Kidney tubule cell (primary cell): Measurements from ENCODE around the gene USP32.
"Not testable (repeated sequence)": the region's sequence is repeated elsewhere in the genome, so short reads cannot be mapped to it uniquely, and the experiment has no call there.

Experiments used
- DNase-seq: peaks from one replicate; pipeline ENCODE4 v3.0.0-alpha.2; 2018; ENCODE audit warnings: low spot score

USP32 gene

GRCh38 chr17:60333072-60333471, 58.9 kb downstream of the USP32 start:
- not testable (repeated sequence) for DNase-seq

- no peak for DNase-seq
Measured at GRCh38 chr17:60332574-60332973, 59.4 kb downstream of the USP32 start.

DNA sequence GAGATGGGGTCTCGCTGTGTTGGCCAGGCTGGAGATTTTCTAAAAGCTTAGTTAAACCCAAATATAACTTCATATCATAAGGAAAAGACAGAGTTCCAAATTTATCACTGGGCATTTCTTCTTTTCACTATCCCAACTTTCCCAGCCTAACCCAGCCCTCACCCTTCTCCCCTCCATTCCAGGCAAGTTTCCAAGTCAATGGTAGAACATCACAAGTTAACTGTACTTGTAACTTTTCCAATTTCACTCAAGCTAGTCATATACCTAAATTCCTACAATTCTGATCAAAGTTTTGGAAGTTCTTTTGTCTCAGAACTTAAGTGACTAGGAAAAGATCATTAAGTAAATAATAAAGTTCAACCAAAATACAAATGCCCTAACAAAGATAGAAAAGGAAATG, 61.2 kb downstream of the USP32 start:
- DNase-seq: no peak

DNA sequence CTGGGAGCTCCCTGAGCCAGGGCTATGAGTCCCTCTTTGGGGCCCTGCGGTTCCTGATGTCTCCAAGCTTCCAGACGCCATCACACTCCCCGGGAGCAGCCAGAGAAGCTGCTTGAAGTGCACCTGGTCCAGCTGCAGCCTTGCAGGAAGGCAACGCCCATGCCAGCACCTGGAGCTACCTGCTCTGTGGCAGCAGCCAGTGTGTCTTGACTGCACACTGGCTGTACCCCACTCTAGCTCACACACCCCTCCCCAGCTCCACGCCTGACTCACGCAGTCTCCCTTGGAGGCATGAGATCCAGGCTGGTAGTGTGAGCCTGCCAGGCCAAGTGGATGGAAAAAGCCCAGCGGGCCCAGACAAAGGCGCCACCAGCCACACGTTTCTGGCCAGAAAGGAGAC, 63.3 kb downstream of the USP32 start:
- DNase-seq: no peak

DNA sequence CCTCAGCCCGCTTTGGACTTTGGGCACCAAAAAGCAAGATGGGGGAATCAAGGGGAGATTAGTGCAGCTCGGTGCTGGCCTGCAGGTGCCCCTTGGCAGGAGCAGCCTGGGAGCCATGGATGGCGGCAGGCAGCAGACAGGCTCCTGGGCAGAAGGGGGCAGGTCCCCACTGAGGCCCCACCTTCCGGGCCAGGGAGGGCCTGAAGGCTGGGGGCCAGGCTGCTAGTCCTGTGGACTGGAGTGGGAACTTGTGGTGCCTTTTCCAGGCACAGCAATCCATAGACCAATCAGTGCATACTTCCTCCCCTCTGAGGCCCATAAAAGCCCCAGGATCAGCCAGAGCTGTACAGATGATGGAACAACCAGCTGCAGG, 64.0 kb downstream of the USP32 start:
- no peak for DNase-seq

- no peak for DNase-seq
Measured at GRCh38 chr17:60327134-60327900, 64.6 kb downstream of the USP32 start.

DNA sequence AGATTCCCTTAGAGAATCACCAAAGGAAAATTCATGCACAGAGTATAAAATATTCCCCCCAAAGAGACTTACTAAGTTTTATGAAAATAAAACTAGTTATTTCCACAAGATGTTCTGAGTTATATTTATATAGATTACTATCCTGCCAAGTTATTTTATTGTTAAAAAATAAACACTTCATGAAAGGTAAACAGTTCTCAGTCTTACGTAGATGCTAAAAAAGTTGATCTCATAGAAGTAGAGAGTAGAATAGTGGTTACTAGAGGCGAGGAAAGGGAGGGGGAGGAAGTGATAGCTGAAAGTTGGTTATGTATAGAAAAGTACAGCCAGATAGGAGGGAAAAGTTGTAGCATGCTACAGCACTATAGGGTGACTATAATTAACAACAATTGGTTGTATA, 65.2 kb downstream of the USP32 start:
- no peak for DNase-seq

DNA sequence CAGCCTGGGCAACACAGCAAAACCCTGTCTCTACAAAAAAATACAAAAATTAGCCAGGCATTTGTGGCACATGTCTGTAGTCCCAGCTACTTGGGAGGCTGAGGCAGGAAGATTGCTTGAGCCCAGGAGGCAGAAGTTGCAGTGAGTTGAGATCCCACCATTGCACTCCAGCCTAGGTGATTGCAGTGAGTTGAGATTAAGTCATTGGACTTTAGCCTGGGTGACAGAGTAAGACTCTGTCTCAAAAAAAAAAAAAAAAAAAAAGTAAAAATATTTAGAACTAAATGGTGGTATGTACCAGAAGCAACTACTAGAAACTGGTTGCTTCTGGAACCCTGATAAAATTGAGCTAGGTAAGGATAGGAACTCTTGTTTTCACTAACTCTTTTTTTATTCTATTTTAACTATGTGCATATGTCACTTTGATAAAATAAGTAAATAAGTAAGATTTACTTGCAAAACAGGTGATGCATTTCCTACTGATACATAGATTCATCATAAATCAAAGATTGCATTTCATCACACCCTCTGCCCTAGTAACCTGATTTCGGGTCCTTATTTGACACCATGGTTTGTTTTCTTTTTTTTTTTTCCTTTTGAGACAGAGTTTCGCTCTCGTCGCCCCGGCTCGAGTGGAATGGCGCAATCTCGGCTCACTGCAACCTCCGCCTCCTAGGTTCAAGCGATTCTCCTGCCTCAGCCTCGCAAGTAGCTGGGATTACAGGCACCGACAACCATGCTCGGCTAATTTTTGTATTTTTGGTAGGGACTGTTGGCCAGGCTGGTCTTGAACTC, 66.0 kb downstream of the USP32 start:
- DNase-seq: no peak

DNA sequence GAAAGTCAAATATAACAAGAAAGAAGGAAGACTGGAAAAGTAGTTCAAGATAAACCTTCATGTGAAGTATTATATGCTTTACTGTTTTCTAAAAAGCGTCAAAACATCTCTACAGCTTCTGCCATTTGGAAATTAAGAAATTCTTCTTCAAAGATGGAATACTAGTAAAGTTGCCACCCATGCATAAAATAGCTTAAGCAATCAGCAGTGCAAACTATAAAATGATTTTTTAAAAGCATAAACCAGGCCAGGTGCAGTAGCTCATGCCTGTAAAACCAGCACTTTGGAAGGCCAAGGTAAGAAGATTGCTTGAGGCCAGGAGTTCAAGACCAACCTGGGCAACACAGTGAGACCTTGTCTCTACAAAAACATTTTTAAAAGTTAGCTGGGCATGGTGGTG, 68.2 kb downstream of the USP32 start:
- DNase-seq: no peak

DNA sequence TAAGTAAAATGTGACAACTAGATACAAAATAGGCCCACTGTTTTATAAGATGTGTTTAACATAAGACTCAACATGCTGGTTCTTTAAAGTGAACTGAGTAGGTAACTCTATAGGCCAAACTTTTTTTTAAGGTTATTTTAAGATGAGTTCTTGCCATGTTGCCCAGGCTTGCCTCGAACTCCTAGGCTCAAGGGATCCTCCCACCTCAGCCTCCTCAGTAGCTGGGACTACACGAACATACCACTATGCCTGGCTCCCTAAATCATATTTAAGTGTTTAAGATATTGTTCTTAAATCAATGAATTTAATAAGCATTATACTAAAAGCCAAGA, 69.9 kb downstream of the USP32 start:
- no peak for DNase-seq

GRCh38 chr17:60321336-60322055, 70.4 kb downstream of the USP32 start:
- DNase-seq: peak; percentile 64

GRCh38 chr17:60318830-60319229, 73.1 kb downstream of the USP32 start:
- no peak for DNase-seq

DNA sequence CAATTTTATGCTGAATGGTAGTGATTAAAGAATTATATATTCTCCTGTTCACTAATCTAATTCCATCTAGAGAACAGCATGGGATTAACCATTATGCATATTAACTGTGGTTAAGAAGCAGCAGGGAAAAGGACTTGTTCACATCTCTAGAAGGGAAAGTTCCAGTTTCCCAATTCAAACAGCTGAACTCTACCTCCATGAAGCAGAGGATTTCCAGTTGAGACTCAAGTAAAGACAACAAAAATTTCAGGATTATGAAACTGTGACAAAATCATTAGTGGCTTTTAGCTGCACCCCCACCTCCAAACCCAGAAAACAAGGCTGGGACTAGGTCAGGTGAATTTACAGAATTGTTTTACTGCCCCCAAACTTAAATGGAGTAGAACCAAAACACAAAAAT, 73.6 kb downstream of the USP32 start:
- DNase-seq: no peak

- DNase-seq: no peak
Measured at GRCh38 chr17:60315650-60316049, 76.3 kb downstream of the USP32 start.

GRCh38 chr17:60314900-60315299, 77.0 kb downstream of the USP32 start:
- not testable (repeated sequence) for DNase-seq

- DNase-seq: no peak
Measured at GRCh38 chr17:60314423-60314822, 77.5 kb downstream of the USP32 start.

DNA sequence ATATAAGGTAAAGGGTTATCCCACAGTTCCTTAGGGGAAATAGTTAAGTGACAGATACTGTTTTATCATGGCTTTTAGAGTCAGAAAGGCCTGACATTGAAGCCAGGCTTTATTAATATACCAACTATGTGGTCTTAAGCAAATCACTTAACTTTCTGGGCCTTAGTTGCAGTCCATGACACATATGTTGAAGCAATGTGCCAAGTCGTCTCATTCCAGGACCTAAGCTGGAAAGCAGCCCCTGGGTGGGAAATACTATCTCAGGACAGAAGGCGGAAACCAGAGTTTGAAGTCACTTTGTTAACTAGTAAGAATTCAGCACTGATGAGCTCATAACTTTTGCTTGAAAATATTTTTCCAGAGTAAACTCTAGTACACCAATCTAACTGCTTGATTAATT, 80.0 kb downstream of the USP32 start:
- no peak for DNase-seq

- no peak for DNase-seq
Measured at GRCh38 chr17:60311186-60311585, 80.7 kb downstream of the USP32 start.

GRCh38 chr17:60305141-60305540, 86.8 kb downstream of the USP32 start:
- DNase-seq: peak; percentile 60

GRCh38 chr17:60304502-60304901, 87.4 kb downstream of the USP32 start:
- DNase-seq: no peak

- DNase-seq: no peak
Measured at GRCh38 chr17:60303406-60304099, 88.4 kb downstream of the USP32 start.

- DNase-seq: no peak
Measured at GRCh38 chr17:60301649-60302048, 90.3 kb downstream of the USP32 start.
